ENCODE data around the gene NLGN3.
A peak's percentile ranks its signal among the peaks of the same experiment; 100 is the strongest.

NLGN3 gene

GRCh38 chrX:71181910-71182799 is 37.5 kb downstream of the NLGN3 start:
- peak overlapping the region; percentile 93 for H3K9ac ChIP-seq (ENCODE audit: low read depth, low read length, poor library complexity, severe bottlenecking)
- no peaks in the 10 kb centered on the region for H3K9me3 ChIP-seq (ENCODE audit: insufficient read depth, low read depth, low read length)
- peak overlapping the region; percentile 78 for H3K4me3 ChIP-seq (ENCODE audit: low read length, poor library complexity, severe bottlenecking)
- peak overlapping the region; percentile 88 for H3K4me2 ChIP-seq (ENCODE audit: low read depth, low read length, poor library complexity, severe bottlenecking)
- no peaks in the 10 kb centered on the region for H3K36me3 ChIP-seq (ENCODE audit: insufficient read depth, low read length)
- peaks cover 16% of the 10 kb centered on the region for H3K4me1 ChIP-seq (ENCODE audit: insufficient read depth, low read length, poor library complexity, severe bottlenecking)
- peaks cover 6% of the 10 kb centered on the region for H3K79me2 ChIP-seq (ENCODE audit: insufficient read depth, low read length)
- TF ChIP-seq EZH2phosphoT487 (IDR thresholded peaks at IDR 0.05; ENCODE audit: borderline replicate concordance) = no peak
- no peak for TF ChIP-seq CTCF (conservative IDR thresholded peaks at IDR 0.05; ENCODE audit: low read length)
- H3F3A ChIP-seq (ENCODE audit: low read depth) = 0 out of 2 replicates have a peak, but pooled peaks cover 4% of the 10 kb centered on the region
- H3K27me3 ChIP-seq (ENCODE audit: insufficient read depth, low read length, poor library complexity, severe bottlenecking) = no peaks in the 10 kb centered on the region
- H4K20me1 ChIP-seq (ENCODE audit: insufficient read depth, low read length, poor library complexity, severe bottlenecking) = no peaks in the 10 kb centered on the region
- H2AFZ ChIP-seq (ENCODE audit: low read length) = peak overlapping the region; percentile 73; the same call in 1 of the 2 replicates
- H3K9me2 ChIP-seq (replicated peaks; ENCODE audit: low read depth, low read length) = no peaks in the 10 kb centered on the region

- Histone ChIP-seq H3K4me3 (ENCODE audit: low read length, poor library complexity, severe bottlenecking) (peak overlapping the region; percentile 78), H3K9me2 (replicated peaks; ENCODE audit: low read depth, low read length) (no peaks in the 10 kb centered on the region), H3K9ac (ENCODE audit: low read depth, low read length, poor library complexity, severe bottlenecking) (peak overlapping the region; percentile 93), H2AFZ (ENCODE audit: low read length) (no peak overlapping the region), H3K4me2 (ENCODE audit: low read depth, low read length, poor library complexity, severe bottlenecking) (peak overlapping the region; percentile 88), H4K20me1 (ENCODE audit: insufficient read depth, low read length, poor library complexity, severe bottlenecking) (no peaks in the 10 kb centered on the region), H3K4me1 (ENCODE audit: insufficient read depth, low read length, poor library complexity, severe bottlenecking) (peaks cover 16% of the 10 kb centered on the region), H3K27me3 (ENCODE audit: insufficient read depth, low read length, poor library complexity, severe bottlenecking) (no peaks in the 10 kb centered on the region), H3K9me3 (ENCODE audit: insufficient read depth, low read depth, low read length) (no peaks in the 10 kb centered on the region), H3K79me2 (ENCODE audit: insufficient read depth, low read length) (peaks cover 6% of the 10 kb centered on the region), H3K36me3 (ENCODE audit: insufficient read depth, low read length) (no peaks in the 10 kb centered on the region), H3F3A (ENCODE audit: low read depth) (0 out of 2 replicates have a peak, but pooled peaks cover 4% of the 10 kb centered on the region)
- TF ChIP-seq EZH2phosphoT487 (IDR thresholded peaks at IDR 0.05; ENCODE audit: borderline replicate concordance) = no peak
- no peak for TF ChIP-seq CTCF (conservative IDR thresholded peaks at IDR 0.05; ENCODE audit: low read length)
These were observed 38.2 kb downstream of the NLGN3 start for GRCh38 chrX:71182871-71183270.

GRCh38 chrX:71183341-71183740 is 38.7 kb downstream of the NLGN3 start:
- Histone ChIP-seq H2AFZ (ENCODE audit: low read length) (no peak overlapping the region), H3K27me3 (ENCODE audit: insufficient read depth, low read length, poor library complexity, severe bottlenecking) (no peaks in the 10 kb centered on the region), H3K9ac (ENCODE audit: low read depth, low read length, poor library complexity, severe bottlenecking) (peak overlapping the region; percentile 93), H3K4me2 (ENCODE audit: low read depth, low read length, poor library complexity, severe bottlenecking) (peak overlapping the region; percentile 88), H3K9me2 (replicated peaks; ENCODE audit: low read depth, low read length) (no peaks in the 10 kb centered on the region), H3K4me3 (ENCODE audit: low read length, poor library complexity, severe bottlenecking) (no peak overlapping the region), H4K20me1 (ENCODE audit: insufficient read depth, low read length, poor library complexity, severe bottlenecking) (no peaks in the 10 kb centered on the region), H3K9me3 (ENCODE audit: insufficient read depth, low read depth, low read length) (no peaks in the 10 kb centered on the region), H3K79me2 (ENCODE audit: insufficient read depth, low read length) (peaks cover 6% of the 10 kb centered on the region), H3K36me3 (ENCODE audit: insufficient read depth, low read length) (no peaks in the 10 kb centered on the region), H3F3A (ENCODE audit: low read depth) (0 out of 2 replicates have a peak, but pooled peaks cover 4% of the 10 kb centered on the region), H3K4me1 (ENCODE audit: insufficient read depth, low read length, poor library complexity, severe bottlenecking) (peaks cover 16% of the 10 kb centered on the region)
- TF ChIP-seq EZH2phosphoT487 (IDR thresholded peaks at IDR 0.05; ENCODE audit: borderline replicate concordance) (no peak), CTCF (conservative IDR thresholded peaks at IDR 0.05; ENCODE audit: low read length) (no peak)
